Mesenchymal stem cell (in vitro differentiated cells and primary cell): Measurements from ENCODE around the gene SUDS3.

ENCODE experiments used
- DNase-seq: peaks from one replicate; pipeline ENCODE4 v3.0.0-alpha.2; 2013
- H2AFZ ChIP-seq: one replicate; pipeline ENCODE4 v1.6.1; 2013; ENCODE audit warnings: low read depth, mild to moderate bottlenecking, control low read depth, inconsistent platforms, low read length, moderate library complexity
- H2AK5ac ChIP-seq: 2 replicates; pipeline ENCODE4 v1.6.1; 2013; ENCODE audit warnings: low read length, moderate library complexity, mild to moderate bottlenecking, inconsistent platforms; ENCODE audit not compliant: severe bottlenecking
- H2BK120ac ChIP-seq: one replicate; pipeline ENCODE4 v1.6.1; 2013; ENCODE audit warnings: low read depth, mild to moderate bottlenecking, inconsistent platforms, low read length, moderate library complexity
- H2BK12ac ChIP-seq, 2 experiments: one replicate each; pipeline ENCODE4 v1.6.1; 2013; ENCODE audit warnings: inconsistent platforms in 2 of 2, low read length in 2 of 2, mild to moderate bottlenecking in 2 of 2, moderate library complexity in 2 of 2, control low read depth in 1 of 2
- H2BK15ac ChIP-seq: one replicate; pipeline ENCODE4 v1.6.1; 2013; ENCODE audit warnings: mild to moderate bottlenecking, low read depth, inconsistent platforms; ENCODE audit not compliant: poor library complexity, severe bottlenecking
- H2BK5ac ChIP-seq: 2 replicates; pipeline ENCODE4 v1.6.1; 2013; ENCODE audit warnings: low read depth, mild to moderate bottlenecking, low read length, control low read depth, inconsistent platforms; ENCODE audit not compliant: poor library complexity, severe bottlenecking
- H3K14ac ChIP-seq, 2 experiments: one replicate each; pipeline ENCODE4 v1.6.1; 2013; ENCODE audit warnings: inconsistent platforms in 2 of 2, low read length in 2 of 2, control low read depth in 1 of 2, mild to moderate bottlenecking in 1 of 2, moderate library complexity in 1 of 2
- H3K18ac ChIP-seq, 2 experiments: one replicate each; pipeline ENCODE4 v1.6.1; 2013; ENCODE audit warnings: inconsistent platforms in 2 of 2, low read length in 2 of 2, control low read depth in 1 of 2, low read depth in 1 of 2, mild to moderate bottlenecking in 1 of 2
- H3K23ac ChIP-seq, 2 experiments: one replicate each; pipeline ENCODE4 v1.6.1; 2013; ENCODE audit warnings: inconsistent platforms in 2 of 2, low read length in 2 of 2, mild to moderate bottlenecking in 2 of 2, moderate library complexity in 2 of 2, control low read depth in 1 of 2
- H3K27ac ChIP-seq: 2 replicates; pipeline ENCODE4 v1.5.1; 2013; ENCODE audit warnings: mild to moderate bottlenecking, moderate library complexity, low read length, control low read depth, inconsistent platforms; ENCODE audit not compliant: poor library complexity, severe bottlenecking
- H3K27me3 ChIP-seq, 2 experiments: 2 replicates each; pipeline versions ENCODE4 v1.6.1 to v1.7.0; 2013; ENCODE audit warnings: low read length in 2 of 2, mild to moderate bottlenecking in 2 of 2, moderate library complexity in 2 of 2, control low read depth in 1 of 2, inconsistent platforms in 1 of 2; ENCODE audit not compliant: control insufficient read depth in 1 of 2, insufficient read depth in 1 of 2
- H3K36me3 ChIP-seq, 2 experiments: 2 replicates each; pipeline versions ENCODE4 v1.6.1 to v1.7.0; 2013; ENCODE audit warnings: low read length in 2 of 2, control low read depth in 1 of 2, inconsistent platforms in 1 of 2, low read depth in 1 of 2, mild to moderate bottlenecking in 1 of 2; ENCODE audit not compliant: insufficient read depth in 2 of 2, control insufficient read depth in 1 of 2
- H3K4ac ChIP-seq, 2 experiments: one replicate each; pipeline ENCODE4 v1.6.1; 2013; ENCODE audit warnings: inconsistent platforms in 2 of 2, low read length in 2 of 2, mild to moderate bottlenecking in 2 of 2, moderate library complexity in 2 of 2, control low read depth in 1 of 2, low read depth in 1 of 2
- H3K4me1 ChIP-seq: 2 replicates; pipeline ENCODE4 v1.6.1; 2013; ENCODE audit warnings: low read depth, low read length, control low read depth; ENCODE audit not compliant: control insufficient read depth, insufficient read depth
- H3K4me2 ChIP-seq: 2 replicates; pipeline ENCODE4 v1.6.1; 2013; ENCODE audit warnings: low read length, mild to moderate bottlenecking, inconsistent platforms; ENCODE audit not compliant: poor library complexity, severe bottlenecking
- H3K4me3 ChIP-seq, 2 experiments: 2 replicates each; pipeline versions ENCODE4 v1.5.1 to v1.7.0; 2013; ENCODE audit warnings: low read length in 2 of 2, mild to moderate bottlenecking in 2 of 2, control low read depth in 1 of 2, low read depth in 1 of 2; ENCODE audit not compliant: insufficient read depth in 1 of 2
- H3K79me1 ChIP-seq: replicated peaks from 2 replicates; pipeline ENCODE4 v1.6.1; 2013; ENCODE audit warnings: mild to moderate bottlenecking, control low read depth, low read length, inconsistent platforms; ENCODE audit not compliant: poor library complexity, severe bottlenecking
- H3K9ac ChIP-seq: 2 replicates; pipeline ENCODE4 v1.7.0; 2013; ENCODE audit warnings: mild to moderate bottlenecking, low read length, moderate library complexity
- H3K9me3 ChIP-seq: 2 replicates; pipeline ENCODE4 v1.7.0; 2013; ENCODE audit warnings: mild to moderate bottlenecking, low read length; ENCODE audit not compliant: control insufficient read depth
- H4K8ac ChIP-seq: one replicate; pipeline ENCODE4 v1.6.1; 2013; ENCODE audit warnings: inconsistent platforms, mild to moderate bottlenecking, low read length, moderate library complexity
- H4K91ac ChIP-seq: one replicate; pipeline ENCODE4 v1.6.1; 2013; ENCODE audit warnings: mild to moderate bottlenecking, low read length, inconsistent platforms
- WGBS: methylation state at CpG from one replicate; pipeline ENCODE4 v1.1.7; 2013; ENCODE audit warnings: mixed read lengths; 5-methylcytosine and 5-hydroxymethylcytosine counted together

SUDS3 gene

DNA sequence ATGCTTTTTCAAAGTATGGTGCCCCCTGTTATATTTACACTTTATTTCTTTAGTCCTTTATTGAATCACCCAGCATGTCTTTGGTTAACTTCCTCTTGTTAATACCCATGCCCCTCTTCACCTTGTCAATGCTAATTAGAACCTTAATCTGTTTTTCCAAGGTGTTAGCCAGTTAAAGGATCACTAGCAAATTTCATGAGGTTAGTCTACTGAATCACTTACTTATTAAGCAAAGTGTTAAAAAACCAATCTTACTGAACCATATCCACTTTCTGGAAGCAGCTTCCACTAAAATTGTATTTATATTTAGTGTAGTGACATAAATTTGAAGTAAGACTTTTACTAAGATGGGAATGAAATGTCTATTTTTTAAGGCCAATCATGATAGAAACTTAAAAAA is 31.5 kb upstream of the SUDS3 start:
- H3K9me3 ChIP-seq = no peaks in the 10 kb centered on the region
- no peak overlapping the region for H3K4me2 ChIP-seq
- no peak overlapping the region for H2AFZ ChIP-seq
- H2BK120ac ChIP-seq = no peak overlapping the region
- no peak overlapping the region for H4K8ac ChIP-seq
- no peak overlapping the region for H3K4ac ChIP-seq
- H3K18ac ChIP-seq = no peak overlapping the region
- no peak overlapping the region for H2BK12ac ChIP-seq
- no peak overlapping the region for H2BK5ac ChIP-seq
- no peak overlapping the region for H3K4me3 ChIP-seq
- H3K23ac ChIP-seq = no peak overlapping the region
- H4K91ac ChIP-seq = no peak overlapping the region
- H2AK5ac ChIP-seq = no peak overlapping the region
- no peaks in the 10 kb centered on the region for H3K36me3 ChIP-seq
- no peak overlapping the region for H3K14ac ChIP-seq
- H3K27me3 ChIP-seq = no peaks in the 10 kb centered on the region
- H2BK15ac ChIP-seq = no peak overlapping the region
- no peak overlapping the region for H3K27ac ChIP-seq
- no peaks in the 10 kb centered on the region for H3K4me1 ChIP-seq
- H3K79me1 ChIP-seq = peaks cover 14% of the 10 kb centered on the region
- DNase-seq = no peak
- no peak overlapping the region for H3K9ac ChIP-seq

DNA sequence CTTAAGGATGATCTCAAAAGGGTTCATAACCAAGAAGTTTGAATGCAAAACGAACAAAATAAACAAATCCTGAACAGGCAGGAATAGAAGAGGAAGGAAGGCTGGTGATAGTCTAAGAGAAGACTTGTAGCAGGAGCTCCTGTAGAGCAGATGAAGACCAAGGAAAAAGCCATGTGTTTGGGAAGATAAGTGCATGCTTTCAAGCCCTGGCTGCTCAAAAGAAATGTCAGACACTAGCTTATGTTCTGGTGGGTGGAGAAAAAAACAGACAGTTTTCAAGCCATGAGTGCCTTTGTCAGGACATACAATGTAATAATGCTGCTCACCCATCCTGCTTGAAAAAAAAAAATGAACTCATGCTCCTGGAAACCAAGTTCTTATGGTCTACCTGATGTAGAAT is 31.0 kb upstream of the SUDS3 start:
- H3K27ac ChIP-seq = peak overlapping the region; percentile 68
- no peaks in the 10 kb centered on the region for H3K27me3 ChIP-seq
- no peaks in the 10 kb centered on the region for H3K9me3 ChIP-seq
- H2BK12ac ChIP-seq = no peak overlapping the region
- no peak overlapping the region for H4K8ac ChIP-seq
- no peaks in the 10 kb centered on the region for H3K4me1 ChIP-seq
- H2BK15ac ChIP-seq = no peak overlapping the region
- no peak overlapping the region for H3K4me2 ChIP-seq
- DNase-seq = no peak
- H3K14ac ChIP-seq = no peak overlapping the region
- no peak overlapping the region for H2AFZ ChIP-seq
- no peak overlapping the region for H2BK5ac ChIP-seq
- H3K4me3 ChIP-seq = no peak overlapping the region
- H3K4ac ChIP-seq = no peak overlapping the region
- no peak overlapping the region for H3K18ac ChIP-seq
- H3K79me1 ChIP-seq = peaks cover 14% of the 10 kb centered on the region
- H2BK120ac ChIP-seq = no peak overlapping the region
- no peak overlapping the region for H4K91ac ChIP-seq
- H2AK5ac ChIP-seq = no peak overlapping the region
- 54% methylated on average over 1 of the region's 1 CpG for WGBS
- H3K23ac ChIP-seq = no peak overlapping the region
- no peaks in the 10 kb centered on the region for H3K36me3 ChIP-seq
- H3K9ac ChIP-seq = no peak overlapping the region

DNA sequence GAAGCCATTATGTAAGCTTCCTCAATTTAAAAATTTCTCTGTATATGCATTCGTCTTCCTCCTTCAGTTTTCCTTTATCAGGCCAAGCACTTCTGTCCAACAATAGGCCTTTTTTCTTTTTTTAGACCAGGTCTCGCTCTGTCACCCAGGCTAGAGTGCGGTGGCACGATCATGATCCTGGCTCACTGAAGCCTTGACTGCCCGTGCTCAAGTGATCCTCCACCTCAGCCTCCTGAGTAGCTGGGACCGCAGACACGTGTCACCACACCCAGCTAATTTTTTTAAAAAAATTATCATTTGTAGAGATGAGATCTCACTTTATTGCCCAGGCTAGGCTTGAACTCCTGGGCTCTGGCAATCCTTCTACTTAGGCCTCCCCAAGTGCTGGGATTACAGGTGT is 29.5 kb upstream of the SUDS3 start:
- no peak for DNase-seq
- Histone ChIP-seq H2BK5ac (no peak overlapping the region), H3K14ac (no peak overlapping the region)

DNA sequence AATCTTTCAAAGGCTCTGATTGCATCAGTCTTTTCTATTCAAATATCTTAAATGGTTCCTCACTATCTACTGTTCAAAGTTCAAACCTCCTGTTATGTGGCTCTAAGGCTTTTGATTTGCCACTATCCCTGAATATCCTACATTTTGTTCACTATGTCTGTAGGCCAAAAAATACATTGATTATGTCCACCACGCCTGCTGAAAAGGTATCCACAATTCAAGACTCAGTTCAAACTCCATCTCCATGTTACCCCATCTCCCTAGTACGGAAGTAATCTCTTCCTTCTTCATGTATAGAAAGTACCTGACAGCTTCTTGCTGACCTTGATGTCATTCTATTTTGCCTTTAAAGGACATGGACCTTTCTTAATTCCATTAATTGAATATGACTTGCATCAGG is 28.4 kb upstream of the SUDS3 start:
- 90% methylated on average over 2 of the region's 2 CpGs for WGBS
- no peak for DNase-seq
- H3K27me3 ChIP-seq = no peaks in the 10 kb centered on the region
- no peak overlapping the region for H3K9ac ChIP-seq
- H4K91ac ChIP-seq = no peak overlapping the region
- H3K79me1 ChIP-seq = peaks cover 8% of the 10 kb centered on the region
- H2AFZ ChIP-seq = no peak overlapping the region
- H2BK12ac ChIP-seq = no peak overlapping the region
- H3K4me2 ChIP-seq = no peak overlapping the region
- H2BK15ac ChIP-seq = no peak overlapping the region
- H3K4ac ChIP-seq = no peak overlapping the region
- H2BK5ac ChIP-seq = no peak overlapping the region
- H3K4me1 ChIP-seq = no peaks in the 10 kb centered on the region
- H3K4me3 ChIP-seq = no peak overlapping the region
- no peak overlapping the region for H2BK120ac ChIP-seq
- H2AK5ac ChIP-seq = no peak overlapping the region
- no peak overlapping the region for H3K14ac ChIP-seq
- no peaks in the 10 kb centered on the region for H3K9me3 ChIP-seq
- H3K27ac ChIP-seq = no peak overlapping the region
- no peak overlapping the region for H3K18ac ChIP-seq
- no peak overlapping the region for H3K23ac ChIP-seq
- no peak overlapping the region for H4K8ac ChIP-seq
- peaks cover 0 to under 1% of the 10 kb centered on the region in 2 experiments for H3K36me3 ChIP-seq

More for the DNA sequence above, 29.5 kb upstream of the SUDS3 start:
- no peaks in the 10 kb centered on the region for H3K27me3 ChIP-seq
- peaks cover 10% of the 10 kb centered on the region for H3K79me1 ChIP-seq
- 97% methylated on average over 5 of the region's 7 CpGs for WGBS
- H4K8ac ChIP-seq = no peak overlapping the region
- H3K9ac ChIP-seq = no peak overlapping the region
- H3K4me1 ChIP-seq = no peaks in the 10 kb centered on the region
- H2AFZ ChIP-seq = no peak overlapping the region
- no peak overlapping the region for H3K27ac ChIP-seq
- no peak overlapping the region for H2BK15ac ChIP-seq
- H2BK120ac ChIP-seq = no peak overlapping the region
- no peak overlapping the region for H3K23ac ChIP-seq
- H2AK5ac ChIP-seq = no peak overlapping the region
- H2BK12ac ChIP-seq = no peak overlapping the region
- H3K4ac ChIP-seq = no peak overlapping the region
- no peaks in the 10 kb centered on the region for H3K36me3 ChIP-seq
- H3K4me2 ChIP-seq = no peak overlapping the region
- H3K9me3 ChIP-seq = no peaks in the 10 kb centered on the region
- H3K4me3 ChIP-seq = no peak overlapping the region
- no peak overlapping the region for H4K91ac ChIP-seq
- no peak overlapping the region for H3K18ac ChIP-seq
